NCI-H345 (cell line): ENCODE measurements around the gene ZNF865.

Experiments used
- DNase-seq: peaks from one replicate; lab custom pipeline; 2025; lab: John Stamatoyannopoulos, UW

ZNF865 gene

DNA sequence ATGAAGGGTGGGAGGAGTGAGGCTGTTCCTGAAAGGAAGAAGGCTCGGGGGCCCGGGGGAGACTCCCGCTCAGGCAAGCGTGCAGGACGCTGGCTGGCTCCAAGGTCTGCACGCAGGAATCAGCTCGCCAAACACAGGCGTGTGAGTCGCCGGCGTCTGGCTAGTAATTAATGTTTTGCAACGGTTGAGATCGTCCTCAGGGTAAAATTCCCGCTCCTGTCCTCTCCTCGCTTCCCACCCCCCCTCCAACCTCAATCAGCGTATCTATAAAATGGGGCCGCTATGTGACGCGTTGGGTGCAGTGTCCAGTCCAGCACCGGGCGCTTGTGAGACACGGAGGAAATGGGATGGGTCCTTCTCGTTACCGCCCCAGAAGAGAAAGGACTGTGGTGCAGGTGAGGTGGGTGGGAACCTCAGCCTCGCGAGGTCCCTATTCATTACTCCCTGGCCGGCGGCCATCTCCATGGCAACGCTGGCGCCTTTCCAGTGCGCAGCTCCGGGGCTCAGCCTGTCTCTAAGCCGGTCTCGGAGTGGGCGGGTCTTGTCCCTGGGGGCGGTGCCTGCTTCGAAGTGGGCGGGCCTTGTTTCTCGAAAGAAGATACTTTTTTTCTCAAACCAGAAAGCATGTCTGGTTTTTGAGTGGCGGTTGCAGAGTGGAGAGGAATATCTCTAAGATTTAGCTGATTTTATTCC, 18.3 kb upstream of the ZNF865 start:
- peak; percentile 95 for DNase-seq

DNA sequence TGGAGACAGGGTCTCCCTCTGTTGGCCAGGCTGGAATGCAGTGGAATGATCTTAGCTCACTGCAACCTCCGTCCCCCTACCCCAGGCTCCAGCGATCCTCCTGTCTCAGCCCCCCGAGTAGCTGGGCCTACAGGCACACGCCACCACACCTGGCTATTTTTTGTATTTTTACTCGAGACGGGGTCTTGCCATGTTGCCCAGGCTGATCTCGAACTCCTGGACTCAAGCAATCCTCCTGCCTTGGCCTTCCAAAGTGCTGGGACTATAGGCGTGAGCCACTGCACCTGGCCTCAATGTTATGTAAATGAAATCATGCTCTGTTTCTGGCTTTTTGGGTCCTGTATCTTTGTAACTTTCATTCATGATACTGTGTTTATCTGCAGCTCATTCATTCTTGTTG, 16.7 kb upstream of the ZNF865 start:
- DNase-seq: no peak

DNA sequence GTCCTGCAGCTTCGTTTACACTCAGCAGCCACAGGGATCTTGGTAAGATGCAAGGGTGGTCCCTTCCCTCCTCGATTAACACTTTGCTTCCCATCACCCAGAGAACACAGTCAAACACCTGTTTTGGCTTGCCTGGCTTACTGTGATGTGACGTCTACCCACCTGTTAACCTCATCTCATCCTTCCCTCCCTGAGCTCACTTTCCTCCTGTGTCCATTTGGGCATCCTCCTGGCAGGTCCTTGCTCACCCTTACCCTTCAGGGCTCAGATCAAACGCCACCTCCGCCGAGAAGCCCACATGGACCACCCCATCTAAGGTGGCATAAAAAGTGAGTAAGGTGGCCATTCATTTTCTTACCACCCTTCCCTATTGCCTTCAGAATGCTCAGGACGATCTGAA, 15.3 kb upstream of the ZNF865 start:
- DNase-seq: no peak

DNA sequence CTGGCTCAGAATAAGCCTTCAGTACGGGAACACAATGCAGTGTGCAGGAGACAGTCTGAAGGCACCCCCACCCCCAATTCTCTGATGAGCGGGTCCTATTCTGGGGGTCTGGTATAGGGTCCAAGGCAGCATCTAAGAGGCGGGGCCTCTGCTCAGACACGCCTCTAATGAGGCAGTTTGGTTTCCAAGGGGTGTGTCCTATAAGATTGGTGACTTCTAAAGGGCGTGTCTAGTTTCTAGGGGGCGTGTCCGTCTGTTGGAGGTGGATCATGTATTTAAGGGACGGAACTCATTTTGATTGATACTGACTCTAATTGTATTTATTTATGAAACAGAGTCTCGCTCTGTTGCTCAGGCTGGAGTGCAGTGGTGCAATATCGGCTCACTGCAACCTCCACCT, 14.8 kb upstream of the ZNF865 start:
- DNase-seq: no peak

DNA sequence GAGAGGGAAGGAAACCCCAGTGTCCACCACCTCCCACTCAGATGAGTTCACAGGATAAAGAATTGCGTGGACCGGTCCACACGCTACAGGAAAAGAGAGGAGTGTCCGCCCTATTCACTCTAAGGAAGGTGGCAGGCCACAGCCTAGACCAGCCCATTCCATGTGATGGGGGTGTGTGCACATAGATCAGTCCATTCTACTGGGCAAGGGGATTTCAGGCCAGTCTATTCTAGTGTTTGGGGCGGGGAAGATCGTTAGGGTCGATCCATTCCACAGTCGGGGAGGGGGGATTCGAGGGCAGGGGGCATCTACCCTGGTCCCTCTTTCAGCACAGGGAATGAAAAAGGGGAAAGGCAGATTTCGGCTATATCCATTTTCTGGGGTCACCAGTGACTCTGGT, 13.9 kb upstream of the ZNF865 start:
- DNase-seq: no peak

DNA sequence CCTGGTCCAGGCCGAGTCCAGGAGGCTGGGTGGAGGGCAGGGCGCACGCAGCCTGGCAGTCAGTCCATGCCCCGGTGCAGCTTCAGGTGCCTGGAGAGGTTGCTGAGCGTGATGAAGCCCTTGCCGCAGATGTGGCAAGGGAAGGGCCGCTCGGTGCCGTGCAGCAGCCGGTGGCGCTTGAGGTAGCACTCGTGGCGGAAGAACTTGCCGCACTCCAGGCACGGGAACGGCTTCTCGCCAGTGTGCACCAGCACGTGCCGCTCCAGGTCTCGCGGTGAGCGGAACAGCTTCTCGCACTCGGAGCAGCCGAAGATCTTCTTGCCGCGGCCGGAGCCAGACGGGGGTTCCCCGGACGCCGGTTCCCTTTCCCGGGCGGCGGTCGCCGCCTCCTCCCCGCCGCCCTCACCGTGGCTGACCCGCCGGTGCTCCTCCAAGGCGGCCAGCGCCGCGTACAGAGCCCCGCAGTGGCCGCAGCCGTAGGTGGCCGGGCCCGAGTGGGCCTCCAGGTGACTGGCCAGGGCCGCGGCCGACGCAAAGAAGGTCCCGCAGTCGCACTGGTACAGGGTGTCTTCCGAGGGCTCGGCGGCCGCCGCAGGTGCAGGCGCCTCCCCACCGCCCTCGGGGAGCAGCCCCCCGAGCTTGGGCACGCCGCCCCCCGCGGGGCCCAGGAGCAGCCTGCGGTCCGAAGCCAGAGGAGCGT, 12.9 kb upstream of the ZNF865 start:
- no peak for DNase-seq

DNA sequence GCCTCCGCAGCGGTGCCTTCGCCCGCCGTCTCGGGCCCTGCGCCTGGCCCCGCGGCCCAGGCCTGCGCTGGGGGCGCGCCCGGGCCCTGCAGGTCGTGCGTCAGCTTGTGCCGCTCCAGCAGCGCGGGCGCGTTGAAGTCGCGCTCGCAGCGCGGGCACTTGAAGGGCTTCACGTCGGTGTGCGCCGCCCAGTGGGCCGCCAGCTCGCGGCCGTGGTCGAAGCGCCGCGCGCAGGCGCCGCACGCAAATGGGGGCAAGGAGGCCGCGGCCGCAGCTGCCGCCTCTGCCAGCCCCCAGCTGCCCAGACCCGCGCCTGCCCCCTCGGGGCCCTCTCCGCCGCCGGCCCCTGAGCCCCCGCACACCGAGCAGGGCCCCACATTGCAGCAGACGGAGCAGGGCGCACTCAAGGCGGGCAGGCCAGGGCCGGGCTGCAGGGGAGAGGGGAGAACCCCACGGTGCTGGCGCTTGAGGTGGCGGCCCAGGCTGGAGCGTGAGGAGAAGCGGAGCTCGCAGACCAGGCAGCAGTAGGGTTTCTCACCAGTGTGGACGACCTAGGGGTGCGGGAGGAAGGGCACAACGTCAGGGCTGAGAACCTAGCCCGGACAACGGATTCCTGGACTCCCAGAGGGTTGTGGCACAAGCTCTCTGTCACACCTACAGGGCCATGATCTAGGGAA, 12.2 kb upstream of the ZNF865 start:
- DNase-seq: no peak

DNA sequence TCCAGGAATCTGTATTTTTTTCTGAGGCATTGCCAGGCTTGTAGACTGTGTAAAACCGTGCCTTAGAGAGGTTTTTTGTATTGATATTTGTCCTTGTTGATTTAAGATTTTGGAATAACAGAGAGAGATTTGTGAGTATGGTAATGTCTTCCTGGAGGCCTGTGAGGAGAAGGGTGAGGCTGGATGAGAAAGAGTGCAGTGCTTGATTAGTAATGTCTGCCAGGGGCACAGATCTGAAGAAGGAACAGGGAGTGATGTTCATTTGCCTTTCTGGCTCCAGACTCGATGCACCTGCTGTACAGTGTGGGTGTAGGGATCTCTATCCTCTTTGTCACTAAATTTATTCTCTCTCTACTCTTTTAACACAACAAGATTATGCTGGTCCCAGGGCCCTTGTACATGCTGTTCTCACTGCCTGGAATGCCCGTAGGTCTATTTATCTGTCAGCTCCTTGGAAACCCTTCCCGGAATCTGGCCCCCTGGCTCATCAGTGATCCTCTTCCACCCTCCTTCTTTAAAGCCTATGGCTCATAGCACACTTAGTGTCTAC, 10.4 kb upstream of the ZNF865 start:
- DNase-seq: no peak

DNA sequence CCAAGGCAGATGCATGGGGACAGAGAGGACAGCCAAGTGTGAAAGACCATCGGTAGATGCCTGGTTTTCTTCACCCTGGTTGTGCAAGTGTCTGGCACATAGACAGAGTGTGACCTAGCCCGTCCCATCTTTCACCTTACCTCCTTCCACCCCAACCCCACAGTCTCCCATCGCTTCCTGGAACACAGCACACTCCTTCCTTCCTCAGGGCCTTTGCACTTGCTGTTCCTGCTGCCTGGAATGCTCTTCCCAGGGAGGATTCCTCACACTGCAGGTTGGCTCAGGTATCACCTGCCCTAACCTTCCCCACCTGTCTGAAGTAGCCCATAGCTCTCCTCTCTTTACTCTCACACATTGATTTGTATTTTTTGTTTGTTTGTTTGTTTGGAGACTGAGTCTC, 9.1 kb upstream of the ZNF865 start:
- no peak for DNase-seq

DNA sequence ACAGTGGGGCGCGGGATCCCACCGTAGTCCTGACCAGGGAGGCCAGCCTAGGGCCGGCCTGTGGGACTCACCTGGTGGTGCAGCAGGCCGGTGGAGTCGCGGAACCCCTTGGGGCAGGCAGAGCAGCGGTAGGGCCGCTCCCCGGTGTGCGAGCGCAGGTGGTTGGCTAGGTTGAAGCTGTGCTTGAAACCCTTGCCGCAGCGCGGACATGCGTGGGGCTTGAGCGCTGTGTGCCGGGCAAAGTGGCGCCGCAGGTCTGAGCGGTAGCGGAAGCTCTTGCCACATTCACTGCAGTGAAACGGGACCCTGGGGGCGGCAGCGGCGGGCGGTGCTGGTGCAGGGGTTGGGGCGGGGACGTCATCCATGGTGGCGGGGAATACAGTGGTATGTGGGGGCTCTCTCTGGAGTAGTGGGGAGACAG, 7.9 kb upstream of the ZNF865 start:
- DNase-seq: no peak

DNA sequence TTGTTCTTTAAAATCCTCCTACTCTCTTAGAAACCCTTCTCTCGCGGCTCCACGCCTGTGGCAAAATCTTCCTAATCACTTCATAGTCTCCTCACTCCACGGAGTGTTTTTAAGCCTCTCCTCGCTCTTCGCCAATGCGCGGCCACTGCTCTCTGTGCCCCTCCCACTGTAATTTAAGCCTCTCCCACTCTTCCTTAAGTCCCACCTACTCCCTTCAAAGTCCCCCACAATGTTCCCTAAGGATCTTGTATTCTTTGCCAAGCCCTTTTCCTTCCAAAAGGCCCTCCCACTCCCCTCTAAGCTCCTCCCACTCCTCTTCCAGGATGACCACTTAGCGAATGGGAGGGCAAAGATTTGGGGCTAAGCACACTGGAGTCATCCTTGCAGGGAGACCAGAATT, 7.4 kb upstream of the ZNF865 start:
- DNase-seq: no peak

DNA sequence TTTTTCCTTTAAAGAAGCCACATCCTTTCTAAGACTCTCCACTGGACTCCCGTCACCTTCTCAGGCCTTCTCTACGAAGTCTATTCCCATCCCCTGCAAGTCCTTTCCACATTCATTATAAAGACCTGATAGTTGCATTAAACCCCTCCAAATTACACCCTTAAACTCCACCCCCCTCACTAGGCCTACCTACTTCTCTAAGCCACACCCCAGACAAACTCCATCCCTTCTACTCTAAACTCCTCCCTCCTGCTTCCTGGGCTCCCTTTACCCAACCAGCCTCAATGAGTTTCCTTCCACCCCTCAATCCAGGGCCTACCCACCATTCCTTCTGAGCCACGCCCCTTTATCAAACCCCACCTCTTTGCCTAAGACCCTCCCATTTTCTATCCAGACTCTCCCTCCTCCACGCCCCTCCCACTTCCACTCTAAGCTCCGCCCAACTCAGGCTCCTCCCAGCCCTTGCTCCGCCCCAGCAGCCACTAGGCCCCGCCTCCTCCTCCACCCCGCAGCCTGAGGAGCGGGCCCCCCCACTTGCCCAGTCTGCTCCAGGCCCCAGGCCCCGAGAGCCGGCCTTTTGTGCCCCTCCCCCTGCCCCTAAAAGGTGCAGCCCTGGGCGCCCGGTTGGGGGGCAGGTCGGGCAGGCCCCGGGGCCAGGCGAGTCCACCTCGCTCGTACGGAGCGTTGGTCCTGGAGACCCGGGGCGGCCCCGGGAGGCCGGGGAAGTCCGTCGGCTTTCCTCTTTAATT, 6.6 kb upstream of the ZNF865 start:
- DNase-seq: peak; percentile 85

DNA sequence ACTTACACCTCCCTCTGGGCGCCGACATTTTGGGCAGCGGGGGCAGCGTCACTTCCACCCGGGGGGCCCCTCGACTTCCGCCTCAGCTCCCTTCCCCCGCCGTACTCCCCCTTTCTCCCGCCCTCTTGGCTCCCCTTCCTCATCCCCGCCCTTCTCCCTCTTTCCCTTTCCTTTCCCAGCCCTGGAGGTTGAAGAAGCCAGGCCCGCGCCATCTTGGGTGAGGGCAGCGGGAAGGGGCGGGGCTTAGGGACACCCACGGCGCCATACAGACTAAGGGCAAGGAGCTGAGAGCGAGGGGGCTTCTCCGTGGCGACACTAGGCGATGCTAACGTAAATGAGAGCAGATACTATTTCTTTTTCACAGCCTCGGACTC, 6.0 kb upstream of the ZNF865 start, which contains the start of gene FIZ1:
TSS of gene FIZ1 (minus strand) at position 50 of the 374 bp plus-strand sequence. CDS start 1,652 bp downstream, outside the sequence.
- peak; percentile 96 for DNase-seq

DNA sequence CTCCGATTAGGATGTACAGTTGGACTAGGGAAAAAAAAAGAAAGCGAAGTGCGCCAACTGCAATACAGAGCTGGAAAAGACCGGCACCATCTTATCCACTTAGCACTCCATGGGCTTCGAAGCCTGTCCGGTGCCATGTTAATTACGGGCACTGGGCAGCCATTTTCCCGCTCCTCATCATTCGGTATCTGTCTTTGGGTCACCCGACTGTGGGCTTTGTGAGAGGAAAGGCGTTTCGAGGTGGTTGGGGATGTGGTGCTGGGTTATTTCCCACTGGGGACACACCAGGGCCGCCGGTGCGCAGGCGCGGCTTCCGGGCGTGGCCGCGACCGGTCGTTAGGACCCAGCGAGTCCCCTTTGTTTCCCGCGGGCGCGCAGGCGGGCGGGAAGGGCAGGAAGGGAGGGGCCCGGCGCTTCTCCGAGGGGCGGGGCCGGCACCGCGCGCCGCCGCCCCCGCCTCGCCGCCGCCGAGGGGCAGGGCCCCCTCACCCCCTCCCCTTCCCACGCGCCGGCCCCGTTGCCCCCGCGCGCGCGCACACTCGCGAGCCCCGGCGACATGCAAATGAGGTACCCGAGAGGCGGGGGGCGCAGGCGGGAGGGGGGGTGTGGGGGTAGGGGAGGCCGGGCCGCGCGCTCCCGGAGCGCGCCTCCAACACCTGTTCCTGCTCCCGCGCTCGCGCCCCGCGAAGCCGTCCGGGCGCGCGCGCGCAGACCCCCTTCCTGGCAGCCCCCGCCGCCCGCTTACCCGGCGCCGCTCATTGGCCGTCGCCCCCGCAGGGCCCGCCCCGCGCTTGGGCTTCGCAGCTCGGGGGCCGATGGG, 5.4 kb upstream of the ZNF865 start, which contains the start of gene ZNF524:
TSS of gene ZNF524 (plus strand) at position 447 of the 820 bp plus-strand sequence. CDS start 1,825 bp downstream, outside the sequence.
- DNase-seq: peak; percentile 90

DNA sequence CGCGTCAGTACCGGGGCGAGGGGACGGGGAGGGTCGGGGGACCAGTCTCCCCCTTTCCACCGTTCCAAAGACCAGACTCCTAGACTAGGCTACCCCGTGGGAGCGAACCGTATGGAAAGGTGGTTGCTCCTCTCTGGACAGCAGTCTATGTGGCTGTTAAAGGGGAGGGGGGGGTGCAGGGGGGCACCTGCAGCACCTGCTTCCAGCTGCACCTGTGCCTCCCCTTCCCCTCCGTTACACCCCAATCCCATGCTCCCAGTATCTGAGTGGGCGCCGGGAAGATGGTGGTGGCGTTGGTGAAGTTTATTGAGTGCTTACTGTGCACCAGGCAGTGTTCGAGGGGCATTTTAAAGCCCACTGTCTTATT, 4.8 kb upstream of the ZNF865 start:
- DNase-seq: no peak

DNA sequence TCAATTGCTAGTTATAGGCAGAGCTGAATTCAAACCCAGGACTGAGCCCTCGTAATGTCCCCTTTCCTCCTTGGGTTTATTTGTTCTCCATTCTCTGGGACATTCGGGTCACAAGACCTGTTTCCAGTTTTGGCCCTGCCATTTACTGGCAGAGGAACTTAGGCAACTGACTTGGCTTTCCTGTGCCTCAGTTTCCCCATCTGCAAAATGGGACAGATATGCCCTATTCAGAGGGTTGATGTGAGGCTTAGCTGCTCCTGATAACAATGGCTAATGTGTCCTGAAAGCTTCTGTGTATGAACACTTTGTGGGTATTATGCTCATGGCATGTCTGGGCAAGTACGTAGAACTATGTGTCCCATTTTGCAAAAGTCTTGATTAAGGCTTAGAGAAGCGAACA, 4.4 kb upstream of the ZNF865 start:
- DNase-seq: no peak

DNA sequence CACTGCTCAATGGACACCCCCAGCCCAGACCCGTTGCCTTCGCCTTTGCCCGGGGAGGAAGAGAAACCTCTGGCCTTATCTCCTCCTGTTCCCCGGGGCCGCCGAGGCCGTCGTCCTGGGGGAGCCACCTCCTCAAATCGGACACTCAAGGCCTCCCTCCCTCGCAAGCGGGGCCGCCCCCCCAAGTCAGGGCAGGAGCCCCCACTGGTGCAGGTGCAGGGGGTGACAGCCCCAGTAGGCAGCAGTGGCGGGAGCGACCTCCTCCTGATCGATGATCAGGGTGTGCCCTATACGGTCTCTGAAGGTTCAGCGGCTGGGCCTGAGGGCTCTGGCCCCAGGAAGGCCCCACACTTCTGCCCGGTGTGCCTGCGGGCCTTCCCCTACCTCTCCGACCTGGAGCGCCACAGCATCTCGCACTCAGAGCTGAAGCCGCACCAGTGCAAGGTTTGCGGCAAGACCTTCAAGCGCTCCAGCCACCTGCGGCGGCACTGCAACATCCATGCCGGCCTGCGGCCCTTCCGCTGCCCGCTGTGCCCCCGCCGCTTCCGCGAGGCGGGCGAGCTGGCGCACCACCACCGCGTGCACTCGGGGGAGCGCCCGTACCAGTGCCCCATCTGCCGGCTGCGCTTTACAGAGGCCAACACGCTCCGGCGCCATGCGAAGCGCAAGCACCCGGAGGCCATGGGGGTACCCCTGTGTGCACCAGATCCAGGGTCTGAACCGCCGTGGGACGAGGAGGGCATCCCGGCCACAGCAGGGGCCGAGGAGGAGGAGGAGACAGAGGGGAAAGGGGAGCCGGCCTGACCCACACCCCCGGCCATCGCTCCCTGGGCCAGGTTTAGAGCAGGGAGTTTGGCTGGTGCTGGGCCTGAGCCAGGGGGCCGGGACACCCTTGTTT, 3.1 kb upstream of the ZNF865 start:
- no peak for DNase-seq

DNA sequence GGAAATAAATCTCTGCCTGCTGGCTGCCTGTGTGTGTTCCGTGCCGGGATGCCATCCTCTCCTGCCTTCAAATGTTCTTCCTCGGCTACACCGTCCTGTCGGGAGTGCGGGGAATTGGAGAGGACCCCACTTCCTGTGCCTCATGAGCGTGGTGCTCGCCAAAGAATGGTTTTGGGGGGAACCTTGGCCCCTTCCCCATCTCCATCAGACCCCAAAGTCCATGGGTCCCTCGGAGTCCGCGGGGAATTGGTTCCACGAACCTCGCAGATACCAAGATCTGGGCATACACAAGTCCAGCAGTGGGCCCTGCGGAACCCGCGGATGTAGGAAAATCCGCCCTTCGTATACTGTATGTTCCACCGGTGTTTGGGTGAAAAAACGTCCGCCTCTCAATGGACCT, 2.3 kb upstream of the ZNF865 start:
- no peak for DNase-seq

DNA sequence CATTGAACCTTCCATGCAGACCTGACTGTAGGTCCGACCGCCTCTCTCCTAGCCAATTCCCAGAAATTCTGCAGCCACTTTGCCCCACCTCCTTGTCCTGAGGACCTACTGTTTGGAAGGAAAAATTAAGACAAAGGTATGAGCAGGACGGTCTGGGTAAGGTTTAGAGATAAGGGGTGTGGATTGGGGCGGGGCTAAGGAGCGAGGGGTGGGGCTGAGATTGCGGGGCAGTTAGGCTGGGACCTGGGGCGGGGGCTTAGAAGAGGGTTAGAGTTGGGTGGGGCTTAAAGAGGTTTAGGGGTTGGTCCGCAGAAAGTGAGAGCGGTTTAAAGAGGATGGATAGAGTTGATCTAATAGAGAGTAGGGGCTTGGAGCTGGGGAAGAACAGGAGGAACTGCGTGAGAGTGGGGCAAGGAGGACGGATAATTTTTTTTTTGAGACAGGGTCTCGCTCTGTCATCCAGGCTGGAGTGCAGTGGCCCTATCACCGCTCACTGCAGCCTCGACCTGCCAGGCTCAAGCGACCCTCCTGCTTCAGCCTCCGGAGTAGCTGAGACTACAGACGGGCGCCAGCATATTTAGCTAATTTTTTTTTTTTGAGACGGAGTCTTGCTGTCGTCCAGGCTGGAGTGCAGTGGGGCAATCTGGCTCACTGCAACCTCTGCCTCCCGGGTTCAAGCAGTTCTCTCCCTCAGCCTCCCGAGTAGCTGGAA, 1.7 kb upstream of the ZNF865 start:
- DNase-seq: no peak
